Cardiac muscle cell (in vitro differentiated cells and primary cell): ENCODE data around the gene HOOK2. TPM values are rescaled to one million over a fixed set of nuclear protein-coding genes. Genes with fewer than 3 reads are reported as not detected.

Source experiments
- DNase-seq, 2 donors: peaks; one replicate each; pipeline versions ENCODE4 v3.0.0 to v3.0.0-alpha.2; 2010 to 2017; ENCODE audit warnings: low read depth in 1 of 2, low spot score in 1 of 2
- H3K27ac ChIP-seq: fragments of 200-600 bp; sonication (generic); 2 replicates; pipeline ENCODE4 v1.5.1; 2016
- H3K27me3 ChIP-seq: fragments of 200-600 bp; sonication (generic); 2 replicates; pipeline ENCODE4 v1.6.0; 2016; ENCODE audit warnings: control low read depth
- H3K36me3 ChIP-seq: fragments of 200-600 bp; sonication (generic); 2 replicates; pipeline ENCODE4 v1.5.1; 2016; ENCODE audit warnings: control low read depth
- H3K4me1 ChIP-seq: fragments of 200-600 bp; sonication (generic); 2 replicates; pipeline ENCODE4 v1.8.1; 2017; ENCODE audit warnings: low read depth, mild to moderate bottlenecking, mixed run types
- H3K4me3 ChIP-seq: fragments of 200-600 bp; sonication (generic); 2 replicates; pipeline ENCODE4 v1.5.1; 2016; ENCODE audit warnings: mild to moderate bottlenecking
- H3K9me3 ChIP-seq: fragments of 200-600 bp; sonication (generic); 2 replicates; pipeline ENCODE4 v1.5.1; 2017; ENCODE audit warnings: low read depth, mild to moderate bottlenecking, control low read depth
- CTCF ChIP-seq: IDR thresholded peaks from 2 replicates; pipeline ENCODE4 v1.5.1; 2012; ENCODE audit warnings: low read depth, mild to moderate bottlenecking, low read length
- polyA plus RNA-seq: library from polyadenylated mRNA; unstranded; fragments of >200 nt; fragmentation: Nextera tagmentation; extraction: Ambion mirVana; gene quantifications from 2 replicates; pipeline ENCODE4 v1.2.1, GENCODE V29; 2016
- total RNA-seq: library from RNA; depleted of rRNA; stranded (reverse); fragments of >200 nt; gene quantifications from 2 replicates; pipeline ENCODE4 v1.2.3, GENCODE V29; 2016

HOOK2 gene
- total and polyA plus RNA-seq, 2 experiments from 2014 or later = 31.1 to 54.4 TPM

GRCh38 chr19:12787458-12787857 is 12.1 kb upstream of the HOOK2 start:
- no peak for DNase-seq
- no peaks in the 10 kb centered on the region for H3K9me3 ChIP-seq
- H3K36me3 ChIP-seq = no peaks in the 10 kb centered on the region
- peaks cover 38% of the 10 kb centered on the region for H3K4me1 ChIP-seq
- H3K27ac ChIP-seq = no peak overlapping the region
- H3K4me3 ChIP-seq = no peak overlapping the region
- no peaks in the 10 kb centered on the region for H3K27me3 ChIP-seq
- TF ChIP-seq CTCF = no peak

GRCh38 chr19:12786952-12787351 is 11.6 kb upstream of the HOOK2 start:
- no peaks in the 10 kb centered on the region for H3K27me3 ChIP-seq
- H3K27ac ChIP-seq = no peak overlapping the region
- peaks cover 38% of the 10 kb centered on the region for H3K4me1 ChIP-seq

GRCh38 chr19:12786141-12786870 is 11.0 kb upstream of the HOOK2 start:
- no peaks in the 10 kb centered on the region for H3K27me3 ChIP-seq
- TF ChIP-seq CTCF = no peak
- peak overlapping the region; percentile 68 for H3K27ac ChIP-seq
- no peak overlapping the region for H3K4me3 ChIP-seq
- H3K9me3 ChIP-seq = no peaks in the 10 kb centered on the region
- no peaks in the 10 kb centered on the region for H3K36me3 ChIP-seq
- no peak for DNase-seq
- peaks cover 38% of the 10 kb centered on the region for H3K4me1 ChIP-seq

More at GRCh38 chr19:12786952-12787351, 11.6 kb upstream of the HOOK2 start:
- Histone ChIP-seq H3K4me3 (no peak overlapping the region), H3K9me3 (no peaks in the 10 kb centered on the region), H3K36me3 (no peaks in the 10 kb centered on the region)
- no peak for DNase-seq
- TF ChIP-seq CTCF = no peak

GRCh38 chr19:12785431-12786031 is 10.2 kb upstream of the HOOK2 start:
- H3K4me1 ChIP-seq = peaks cover 38% of the 10 kb centered on the region
- peak overlapping the region; percentile 68 for H3K27ac ChIP-seq
- DNase-seq = no peak
- H3K27me3 ChIP-seq = no peaks in the 10 kb centered on the region
- no peaks in the 10 kb centered on the region for H3K9me3 ChIP-seq
- H3K36me3 ChIP-seq = no peaks in the 10 kb centered on the region
- H3K4me3 ChIP-seq = no peak overlapping the region
- no peak for TF ChIP-seq CTCF

- DNase-seq = peak in 1 of 2 donors; percentile 21
- TF ChIP-seq CTCF = no peak
- no peaks in the 10 kb centered on the region for H3K36me3 ChIP-seq
- no peak overlapping the region for H3K4me3 ChIP-seq
- peak overlapping the region; percentile 68 for H3K27ac ChIP-seq
- H3K4me1 ChIP-seq = peaks cover 38% of the 10 kb centered on the region
- H3K9me3 ChIP-seq = no peaks in the 10 kb centered on the region
- H3K27me3 ChIP-seq = no peaks in the 10 kb centered on the region
These were observed 9.6 kb upstream of the HOOK2 start for GRCh38 chr19:12784871-12785430.
